Activated naive CD4-positive, alpha-beta T cell treated with anti-CD3 and anti-CD28 coated beads, Interleukin-2, amount 50 U/mL, for 72 hours (primary cell): Measurements from ENCODE around the gene SELENOM. TPM values are rescaled to one million over a fixed set of nuclear protein-coding genes. Genes with fewer than 3 reads are reported as not detected.
A peak's percentile ranks its signal among the peaks of the same experiment; 100 is the strongest.
"Not testable (repeated sequence)": the region's sequence is repeated elsewhere in the genome, so short reads cannot be mapped to it uniquely, and the experiment has no call there.

ENCODE experiments used
- ATAC-seq, 2 donors: fragments of 150-1000 bp; cut with Tn5 transposase; 2 replicates each; pipeline ENCODE4 v1.10.0; 2021; ENCODE audit warnings: mild to moderate bottlenecking in 2 of 2, moderate library complexity in 2 of 2
- DNase-seq, 2 donors: peaks; one replicate each; pipeline ENCODE4 v3.0.0; 2021 to 2022; ENCODE audit warnings: low spot score in 2 of 2
- H3K27ac Mint-ChIP-seq, 2 donors: one replicate each; pipeline ENCODE4 v1.8.0; 2022; ENCODE audit warnings: mild to moderate bottlenecking in 2 of 2, mixed read lengths in 2 of 2
- H3K36me3 Mint-ChIP-seq, 2 donors: one replicate each; pipeline ENCODE4 v1.8.0; 2022; ENCODE audit warnings: mixed read lengths in 2 of 2
- H3K9me3 Mint-ChIP-seq, 2 donors: one replicate each; pipeline ENCODE4 v1.8.0; 2022; ENCODE audit warnings: mixed read lengths in 2 of 2
- total RNA-seq, 2 donors: library from RNA; stranded (reverse); gene quantifications; one replicate each; pipeline ENCODE4 v1.2.3, GENCODE V29; 2022

The SELENOM gene
- total RNA-seq, 2 donors from 2014 or later = 7.0 to 10.2 TPM

- H3K27ac Mint-ChIP-seq = peak overlapping the region in 1 of 2 donors; percentile 6
- DNase-seq (no peak), ATAC-seq (no peak)
- H3K9me3 Mint-ChIP-seq = no peaks in the 10 kb centered on the region
- H3K36me3 Mint-ChIP-seq = no peaks in the 10 kb centered on the region
Observed at GRCh38 chr22:31122196-31122531, 14.8 kb upstream of the SELENOM start.

- no peaks in the 10 kb centered on the region for H3K9me3 Mint-ChIP-seq
- H3K27ac Mint-ChIP-seq = no peak overlapping the region
- no peak for DNase-seq
- H3K36me3 Mint-ChIP-seq = no peaks in the 10 kb centered on the region
- no peak for ATAC-seq
Observed at GRCh38 chr22:31121403-31121802, 14.0 kb upstream of the SELENOM start.

- DNase-seq (no peak), ATAC-seq (no peak)
- Mint-ChIP-seq H3K9me3 (no peaks in the 10 kb centered on the region), H3K27ac (no peak overlapping the region), H3K36me3 (no peaks in the 10 kb centered on the region)
Observed at GRCh38 chr22:31120642-31121041, 13.3 kb upstream of the SELENOM start.

- Mint-ChIP-seq H3K27ac (no peak overlapping the region), H3K9me3 (no peaks in the 10 kb centered on the region), H3K36me3 (no peaks in the 10 kb centered on the region)
- DNase-seq = no peak
- no peak for ATAC-seq
Observed at GRCh38 chr22:31120230-31120629, 12.9 kb upstream of the SELENOM start.

GRCh38 chr22:31119026-31119717 lies 11.8 kb upstream of the SELENOM start:
- Mint-ChIP-seq H3K36me3 (no peaks in the 10 kb centered on the region), H3K9me3 (no peaks in the 10 kb centered on the region), H3K27ac (no peak overlapping the region)
- ATAC-seq (no peak), DNase-seq (no peak)

- no peaks in the 10 kb centered on the region for H3K9me3 Mint-ChIP-seq
- no peak overlapping the region for H3K27ac Mint-ChIP-seq
Observed at GRCh38 chr22:31118046-31118820, 10.9 kb upstream of the SELENOM start.

GRCh38 chr22:31112547-31113091 lies 5.3 kb upstream of the SELENOM start:
- not testable (repeated sequence) for H3K9me3 Mint-ChIP-seq, DNase-seq, ATAC-seq

More at GRCh38 chr22:31118046-31118820, 10.9 kb upstream of the SELENOM start:
- ATAC-seq = no peak
- DNase-seq = no peak
- H3K36me3 Mint-ChIP-seq = no peaks in the 10 kb centered on the region

GRCh38 chr22:31107894-31108218 lies 488 bp upstream of the SELENOM start:
- no peaks in the 10 kb centered on the region for H3K36me3 Mint-ChIP-seq
- ATAC-seq = peak; percentile 24 to 36
- no peaks in the 10 kb centered on the region for H3K9me3 Mint-ChIP-seq
- no peak for DNase-seq
- peak overlapping the region; percentile 62 to 80 for H3K27ac Mint-ChIP-seq

More at GRCh38 chr22:31112547-31113091, 5.3 kb upstream of the SELENOM start:
- not testable (repeated sequence) for H3K27ac Mint-ChIP-seq, H3K36me3 Mint-ChIP-seq

- Mint-ChIP-seq H3K36me3 (no peaks in the 10 kb centered on the region), H3K9me3 (no peaks in the 10 kb centered on the region), H3K27ac (peak overlapping the region; percentile 72 to 80)
- DNase-seq = no peak
- ATAC-seq = no peak
Observed at GRCh38 chr22:31106731-31107177, 614 bp downstream of the SELENOM start.

- Mint-ChIP-seq H3K36me3 (no peaks in the 10 kb centered on the region), H3K27ac (peak overlapping the region in 1 of 2 donors; percentile 80), H3K9me3 (no peaks in the 10 kb centered on the region)
- ATAC-seq (no peak), DNase-seq (no peak)
Observed at GRCh38 chr22:31106001-31106571, 1.3 kb downstream of the SELENOM start.

GRCh38 chr22:31105282-31105929 lies 2.0 kb downstream of the SELENOM start:
- Mint-ChIP-seq H3K9me3 (no peaks in the 10 kb centered on the region), H3K27ac (peak overlapping the region in 1 of 2 donors; percentile 80), H3K36me3 (no peaks in the 10 kb centered on the region)
- ATAC-seq = no peak
- no peak for DNase-seq

- Mint-ChIP-seq H3K36me3 (no peaks in the 10 kb centered on the region), H3K27ac (no peak overlapping the region), H3K9me3 (no peaks in the 10 kb centered on the region)
- ATAC-seq (no peak), DNase-seq (no peak)
Observed at GRCh38 chr22:31104869-31105268, 2.5 kb downstream of the SELENOM start.

- H3K36me3 Mint-ChIP-seq = no peaks in the 10 kb centered on the region
- H3K9me3 Mint-ChIP-seq = no peaks in the 10 kb centered on the region
- no peak for DNase-seq
- no peak for ATAC-seq
- H3K27ac Mint-ChIP-seq = no peak overlapping the region
Observed at GRCh38 chr22:31103899-31104694, 3.3 kb downstream of the SELENOM start.

- H3K27ac Mint-ChIP-seq = no peak overlapping the region
- DNase-seq (no peak), ATAC-seq (no peak)
- no peaks in the 10 kb centered on the region for H3K9me3 Mint-ChIP-seq
- no peaks in the 10 kb centered on the region for H3K36me3 Mint-ChIP-seq
Observed at GRCh38 chr22:31103111-31103510, 4.3 kb downstream of the SELENOM start.

GRCh38 chr22:31102441-31103081 lies 4.8 kb downstream of the SELENOM start:
- no peaks in the 10 kb centered on the region for H3K36me3 Mint-ChIP-seq
- no peak for DNase-seq
- no peak for ATAC-seq
- no peaks in the 10 kb centered on the region for H3K9me3 Mint-ChIP-seq
- H3K27ac Mint-ChIP-seq = no peak overlapping the region
